Kidney (tissue), 14 donors: ENCODE results near the gene APBA1. TPM values are rescaled to one million over a fixed set of nuclear protein-coding genes. Genes with fewer than 3 reads are reported as not detected.

ENCODE experiments used
- DNase-seq, 5 donors: peaks; one replicate each; pipeline ENCODE4 v3.0.0-alpha.2; 2013 to 2020
- FAIRE-seq: peaks from 2 replicates; lab custom pipeline; 2012; peaks lifted over from hg19 to GRCh38; lab: Jason Lieb, UNC
- H3K27ac ChIP-seq, 2 donors: one replicate each; pipeline ENCODE4 v1.7.0; 2013; ENCODE audit warnings: low read depth in 2 of 2, low read length in 2 of 2, inconsistent platforms in 1 of 2
- H3K27me3 ChIP-seq: one replicate; pipeline ENCODE4 v1.7.1; 2013; ENCODE audit warnings: low read length, inconsistent platforms; ENCODE audit not compliant: control insufficient read depth, insufficient read depth
- H3K36me3 ChIP-seq, 3 donors: one replicate each; pipeline versions ENCODE4 v1.7.0 to v1.7.1; 2013; ENCODE audit warnings: low read length in 3 of 3, control low read depth in 1 of 3, inconsistent platforms in 1 of 3; ENCODE audit not compliant: insufficient read depth in 3 of 3, control insufficient read depth in 2 of 3
- H3K4me1 ChIP-seq, 3 donors: one replicate each; pipeline versions ENCODE4 v1.7.0 to v1.7.1; 2013; ENCODE audit warnings: low read length in 3 of 3, inconsistent platforms in 1 of 3, low read depth in 1 of 3; ENCODE audit not compliant: control insufficient read depth in 2 of 3, insufficient read depth in 2 of 3
- H3K4me3 ChIP-seq, 3 donors: one replicate each; pipeline versions ENCODE4 v1.7.0 to v1.8.1; 2013; ENCODE audit warnings: low read length in 3 of 3, control low read depth in 1 of 3, inconsistent platforms in 1 of 3
- H3K9ac ChIP-seq, 3 donors: one replicate each; pipeline versions ENCODE4 v1.7.0 to v1.7.1; 2013; ENCODE audit warnings: low read length in 3 of 3, control low read depth in 1 of 3, inconsistent platforms in 1 of 3
- H3K9me3 ChIP-seq, 3 donors: one replicate each; pipeline versions ENCODE4 v1.7.0 to v1.7.1; 2013; ENCODE audit warnings: low read length in 3 of 3, control low read depth in 1 of 3, inconsistent platforms in 1 of 3; ENCODE audit not compliant: control insufficient read depth in 2 of 3, insufficient read depth in 1 of 3
- CTCF ChIP-seq: IDR thresholded peaks from 3 replicates; pipeline ENCODE4 v1.5.1; 2012; ENCODE audit warnings: mild to moderate bottlenecking, moderate library complexity, borderline replicate concordance; ENCODE audit not compliant: insufficient read depth; ENCODE audit errors: extremely low read depth
- intact Hi-C: fragments of 100-400 bp; cut with DNase I; formaldehyde crosslinking; loops from one replicate; pipeline ENCODE4 v1.11.1; 2022
- polyA plus RNA-seq: library from polyadenylated mRNA; stranded (reverse); fragments of 350-450 nt; fragmentation: Illumina TruSeq; extraction: RNeasy Lipid Tissue Mini Kit (QIAGEN cat#74804); gene quantifications from one replicate; pipeline ENCODE4 v1.2.3, GENCODE V29; 2014; ENCODE audit warnings: low read depth, low replicate concordance; ENCODE audit not compliant: insufficient read depth
- total RNA-seq: library from RNA; stranded (reverse); fragmentation: NEBNext Ultra II Directional; extraction: Animal tissue kit (Norgen Biotek cat#: 25700); gene quantifications from one replicate; pipeline ENCODE4 v1.2.1, GENCODE V29; 2021
- donor health status: control.
- donor health status: control.
- donor health status: control.
- donor health status: control.
- donor health status: control.
- donor health status: DM: yes; HTN: yes; CAD: no.
- donor health status: Normal renal cell carcinoma (clear cell type).

APBA1 gene
- total and polyA plus RNA-seq, 2 donors from 2014 or later, result 1.3 to 5.1 TPM

- intact Hi-C loops, result no loop called here
- FAIRE-seq, result no peak
Measured at GRCh38 chr9:69571032-69571431, 101.1 kb downstream of the APBA1 start.

DNA sequence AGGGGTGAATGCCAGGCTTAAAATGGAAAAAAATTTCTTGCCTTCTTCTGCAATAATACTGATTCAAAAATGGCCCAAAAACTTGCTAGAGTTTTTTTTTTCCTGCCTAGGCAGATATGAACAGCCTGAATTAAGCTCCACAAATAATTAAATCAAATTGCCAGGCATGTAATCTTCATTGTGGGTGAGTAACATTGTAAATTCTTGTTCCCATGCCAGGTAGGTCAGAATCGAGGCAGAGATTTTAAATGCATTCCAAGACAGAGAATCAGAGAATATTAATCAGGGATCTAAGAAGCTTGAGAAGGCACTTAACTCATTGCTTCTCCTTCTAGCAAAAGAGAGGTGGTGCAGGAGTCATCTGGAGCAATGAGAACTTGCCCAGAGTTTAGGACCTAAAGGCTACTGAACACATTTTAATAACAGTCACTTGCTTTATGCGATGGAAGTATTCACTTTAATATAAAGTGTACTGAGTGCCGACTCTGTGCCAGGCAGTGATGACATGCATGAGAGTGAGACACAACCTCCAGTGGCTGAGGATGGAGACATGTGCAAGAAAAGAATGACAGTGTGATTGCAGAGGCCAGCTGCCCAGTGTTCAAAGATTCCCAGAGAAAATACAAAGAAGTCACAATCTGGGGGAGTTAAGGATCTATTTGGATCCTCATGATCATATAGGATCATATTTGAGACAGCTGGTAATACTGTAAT, 102.3 kb downstream of the APBA1 start:
- H3K9ac ChIP-seq, result no peak overlapping the region
- H3K27me3 ChIP-seq, result no peaks in the 10 kb centered on the region
- no peaks in the 10 kb centered on the region for H3K9me3 ChIP-seq
- no peak overlapping the region for H3K4me3 ChIP-seq
- intact Hi-C loops, result no loop called here
- no peaks in the 10 kb centered on the region for H3K36me3 ChIP-seq
- no peak for DNase-seq
- no peak for TF ChIP-seq CTCF
- peaks cover 0 to 2% (median 0%) of the 10 kb centered on the region in 3 donors for H3K4me1 ChIP-seq
- no peak for FAIRE-seq
- H3K27ac ChIP-seq, result no peak overlapping the region

More at GRCh38 chr9:69571032-69571431, 101.1 kb downstream of the APBA1 start:
- H3K9ac ChIP-seq, result no peak overlapping the region
- H3K4me3 ChIP-seq, result no peak overlapping the region
- no peak for TF ChIP-seq CTCF
- DNase-seq, result no peak
- H3K4me1 ChIP-seq, result peaks cover 0 to 2% (median 0%) of the 10 kb centered on the region in 3 donors
- no peaks in the 10 kb centered on the region for H3K36me3 ChIP-seq
- H3K9me3 ChIP-seq, result no peaks in the 10 kb centered on the region
- no peak overlapping the region for H3K27ac ChIP-seq
- H3K27me3 ChIP-seq, result no peaks in the 10 kb centered on the region

DNA sequence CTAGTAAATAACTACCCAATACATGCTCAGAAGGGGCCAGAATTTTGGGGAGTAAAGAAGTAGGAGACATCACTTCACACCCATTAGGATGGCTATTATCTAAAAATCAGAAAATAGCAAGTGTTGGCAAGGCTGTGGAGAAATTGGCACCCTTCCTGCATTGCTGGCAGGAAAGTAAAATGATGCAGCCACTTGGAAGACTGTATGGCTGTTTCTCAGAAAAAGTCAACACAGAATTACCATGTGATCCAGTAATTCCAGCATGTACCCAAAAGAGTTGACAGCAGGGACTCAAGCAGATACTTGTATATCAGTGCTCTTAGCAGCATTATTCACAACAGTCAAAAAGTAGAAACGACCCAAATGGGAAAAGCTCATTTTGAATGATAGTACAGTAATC, 107.6 kb downstream of the APBA1 start:
- Histone ChIP-seq H3K9me3 (no peaks in the 10 kb centered on the region), H3K4me1 (peaks cover 0 to 2% (median 0%) of the 10 kb centered on the region in 3 donors), H3K9ac (no peak overlapping the region), H3K27ac (no peak overlapping the region), H3K36me3 (no peaks in the 10 kb centered on the region), H3K27me3 (no peaks in the 10 kb centered on the region), H3K4me3 (no peak overlapping the region)
- intact Hi-C loops, result no loop called here
- DNase-seq, result no peak
- no peak for TF ChIP-seq CTCF
- no peak for FAIRE-seq
